Superior temporal gyrus (tissue), 1 donor: ENCODE data around the gene YIF1A.

Source experiments
- DNase-seq: peaks from one replicate; pipeline ENCODE4 v3.0.0-alpha.2; 2016; ENCODE audit errors: extremely low spot score

The YIF1A gene

GRCh38 chr11:66247295-66247694, 41.6 kb downstream of the YIF1A start:
- DNase-seq = no peak

- no peak for DNase-seq
These were observed 45.0 kb downstream of the YIF1A start for GRCh38 chr11:66243782-66244535.

- no peak for DNase-seq
These were observed 46.7 kb downstream of the YIF1A start for GRCh38 chr11:66242095-66242765.

- DNase-seq = no peak
These were observed 48.2 kb downstream of the YIF1A start for GRCh38 chr11:66240781-66241136.

- DNase-seq = no peak
These were observed 48.8 kb downstream of the YIF1A start for GRCh38 chr11:66239998-66240780.

- DNase-seq = no peak
These were observed 49.4 kb downstream of the YIF1A start for GRCh38 chr11:66239511-66239910.

GRCh38 chr11:66238786-66239413, 50.0 kb downstream of the YIF1A start:
- no peak for DNase-seq

GRCh38 chr11:66237867-66238266, 51.1 kb downstream of the YIF1A start:
- no peak for DNase-seq

- no peak for DNase-seq
These were observed 53.8 kb downstream of the YIF1A start for GRCh38 chr11:66235141-66235540.
